Activated T-cell treated with anti-CD3 and anti-CD28 coated beads, Interleukin-2, amount 50 U/mL, for 1 hour (primary cell): ENCODE results near the gene CREB3L4.

ENCODE experiments used
- DNase-seq: peaks from one replicate; pipeline ENCODE4 v3.0.0-alpha.2; 2020

The CREB3L4 gene

GRCh38 chr1:153967107-153967999 is at the start of gene CREB3L4:
TSS of gene CREB3L4 (plus strand) at chr1:153967902. CDS start at chr1:153968526, 624 bp downstream.
- DNase-seq: peak; percentile 77

- DNase-seq: peak; percentile 23
These were observed 47.5 kb upstream of the CREB3L4 start for GRCh38 chr1:153919876-153920852.

- DNase-seq: no peak
These were observed 46.5 kb upstream of the CREB3L4 start for GRCh38 chr1:153921080-153921802.

GRCh38 chr1:153921803-153922075 is 46.0 kb upstream of the CREB3L4 start:
- peak; percentile 29 for DNase-seq

GRCh38 chr1:153922076-153922971 is 45.4 kb upstream of the CREB3L4 start:
- DNase-seq: no peak

GRCh38 chr1:153922972-153923925 is 44.5 kb upstream of the CREB3L4 start, which contains the start of gene GATAD2B:
TSS of gene GATAD2B (minus strand) at chr1:153922972. CDS start at chr1:153828347, 94,625 bp downstream.
- peak; percentile 96 for DNase-seq

- DNase-seq: no peak
These were observed 41.3 kb upstream of the CREB3L4 start for GRCh38 chr1:153926405-153926804.

- no peak for DNase-seq
These were observed 39.5 kb upstream of the CREB3L4 start for GRCh38 chr1:153928245-153928644.

- no peak for DNase-seq
These were observed 38.8 kb upstream of the CREB3L4 start for GRCh38 chr1:153928791-153929341.

GRCh38 chr1:153929426-153929825 is 38.3 kb upstream of the CREB3L4 start:
- DNase-seq: no peak

- DNase-seq: no peak
These were observed 37.4 kb upstream of the CREB3L4 start for GRCh38 chr1:153929981-153930948.

GRCh38 chr1:153932156-153933131 is 35.3 kb upstream of the CREB3L4 start:
- no peak for DNase-seq

GRCh38 chr1:153933430-153933829 is 34.3 kb upstream of the CREB3L4 start:
- DNase-seq: no peak

GRCh38 chr1:153933955-153934354 is 33.7 kb upstream of the CREB3L4 start:
- no peak for DNase-seq

- DNase-seq: no peak
These were observed 33.0 kb upstream of the CREB3L4 start for GRCh38 chr1:153934746-153935145.

- DNase-seq: no peak
These were observed 31.5 kb upstream of the CREB3L4 start for GRCh38 chr1:153936011-153936802.

GRCh38 chr1:153937331-153937730 is 30.4 kb upstream of the CREB3L4 start:
- DNase-seq: no peak
